HG02852 (cell line): ENCODE results near the gene PHLDB2.

Experiments used
- ATAC-seq: cut with Tn5 transposase; IDR thresholded peaks from one replicate; pipeline ENCODE4 v1.9.1; 2021; ENCODE audit warnings: mild to moderate bottlenecking, moderate library complexity; ENCODE audit not compliant: unreplicated experiment

PHLDB2 gene

GRCh38 chr3:111850537-111850936 lies 8.5 kb upstream of the PHLDB2 start:
- no peak for ATAC-seq

DNA sequence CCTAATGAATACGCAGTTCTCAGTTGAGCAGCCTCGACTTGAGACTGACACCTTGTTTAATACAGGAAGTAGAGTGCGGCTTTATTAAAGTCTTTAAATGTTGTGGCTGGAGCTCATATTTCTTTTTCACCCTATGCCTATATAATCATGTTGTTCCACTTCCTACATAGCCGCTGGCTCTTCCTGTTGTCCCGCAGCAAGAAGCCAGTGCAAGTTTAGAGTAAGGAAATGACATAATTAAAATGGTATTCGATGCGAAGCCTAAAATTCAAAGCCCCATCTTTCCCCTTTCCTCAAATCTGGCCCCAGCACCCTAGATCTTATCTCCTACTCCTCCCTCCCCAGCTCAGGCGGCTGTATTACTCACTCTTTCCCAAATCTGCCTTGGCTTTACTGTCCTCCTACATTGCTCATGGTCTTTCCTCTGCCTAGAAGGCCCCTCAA lies 7.5 kb upstream of the PHLDB2 start:
- ATAC-seq: no peak

DNA sequence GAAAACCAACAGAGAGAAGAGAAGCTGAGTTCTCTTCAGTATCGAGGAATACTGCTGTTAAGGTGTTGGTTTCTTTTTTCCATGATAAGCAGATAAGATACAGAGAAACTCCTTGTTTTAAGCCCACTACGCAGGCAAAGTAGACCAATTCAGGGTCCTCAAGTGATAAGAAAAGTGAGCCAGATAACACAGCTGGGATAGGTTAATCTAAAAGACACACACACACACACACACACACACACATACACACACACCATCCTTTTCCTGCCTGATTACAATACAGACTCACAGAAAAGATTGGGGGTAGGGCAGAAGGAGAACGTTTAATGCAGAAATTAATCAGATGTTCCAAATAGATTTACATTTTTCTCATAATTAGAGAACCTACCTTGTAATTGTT lies 6.5 kb upstream of the PHLDB2 start:
- no peak for ATAC-seq

DNA sequence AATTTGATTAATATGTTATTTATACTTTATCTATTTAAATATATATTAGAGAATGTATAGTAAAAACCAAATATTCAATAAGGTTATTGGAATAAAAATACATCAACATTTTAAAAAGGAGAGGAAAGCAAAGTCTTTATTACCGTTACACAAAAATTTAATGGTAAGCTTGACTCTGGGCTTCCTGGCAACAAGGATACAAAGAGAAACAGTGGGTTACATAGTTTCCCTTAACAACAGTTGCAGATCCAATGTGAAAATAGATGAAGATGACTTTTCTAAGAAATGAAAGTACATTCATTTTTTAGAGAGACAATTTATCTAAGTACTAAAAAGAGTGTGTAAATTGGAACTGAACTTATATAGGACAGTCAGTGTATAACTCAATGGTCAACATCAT lies 6.0 kb upstream of the PHLDB2 start:
- no peak for ATAC-seq

GRCh38 chr3:111854990-111855389 lies 4.1 kb upstream of the PHLDB2 start:
- ATAC-seq: no peak

GRCh38 chr3:111856501-111856900 lies 2.6 kb upstream of the PHLDB2 start:
- no peak for ATAC-seq

DNA sequence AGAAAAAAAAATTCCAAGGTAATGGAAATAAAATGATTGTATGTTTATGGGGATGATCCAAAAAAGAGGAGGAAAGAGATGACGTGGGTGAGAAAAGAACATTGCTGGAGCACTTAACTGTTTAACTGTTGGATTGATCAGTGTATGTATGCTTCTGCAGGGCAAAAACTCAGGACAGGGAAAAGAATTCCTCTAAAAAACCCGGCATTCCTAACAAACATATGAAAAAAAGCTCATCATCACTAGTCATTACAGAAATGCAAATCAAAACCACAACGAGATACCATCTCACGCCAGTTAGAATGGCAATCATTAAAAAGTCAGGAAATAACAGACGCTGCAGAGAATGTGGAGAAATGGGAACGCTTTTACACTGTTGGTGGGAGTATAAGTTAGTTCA lies 1.6 kb upstream of the PHLDB2 start:
- ATAC-seq: no peak

DNA sequence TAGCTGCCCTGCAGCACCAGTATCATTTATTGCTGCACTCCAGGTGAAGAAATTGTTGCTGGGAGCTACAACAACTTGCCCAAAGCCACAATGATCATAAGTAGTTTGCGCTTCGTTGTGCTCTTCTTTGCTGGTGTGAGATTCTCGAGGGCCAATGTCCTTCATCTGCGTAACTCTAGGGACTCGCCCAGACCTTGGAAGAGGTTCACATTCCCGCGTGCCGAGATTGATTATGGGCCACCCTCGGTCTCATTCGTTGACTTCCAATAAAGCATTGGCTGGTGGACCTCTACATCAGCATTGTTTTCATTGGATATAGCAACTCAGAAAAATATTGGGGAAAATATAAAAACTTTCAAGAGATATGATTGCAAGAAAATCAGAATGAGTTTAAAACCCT lies 423 bp upstream of the PHLDB2 start:
- no peak for ATAC-seq

DNA sequence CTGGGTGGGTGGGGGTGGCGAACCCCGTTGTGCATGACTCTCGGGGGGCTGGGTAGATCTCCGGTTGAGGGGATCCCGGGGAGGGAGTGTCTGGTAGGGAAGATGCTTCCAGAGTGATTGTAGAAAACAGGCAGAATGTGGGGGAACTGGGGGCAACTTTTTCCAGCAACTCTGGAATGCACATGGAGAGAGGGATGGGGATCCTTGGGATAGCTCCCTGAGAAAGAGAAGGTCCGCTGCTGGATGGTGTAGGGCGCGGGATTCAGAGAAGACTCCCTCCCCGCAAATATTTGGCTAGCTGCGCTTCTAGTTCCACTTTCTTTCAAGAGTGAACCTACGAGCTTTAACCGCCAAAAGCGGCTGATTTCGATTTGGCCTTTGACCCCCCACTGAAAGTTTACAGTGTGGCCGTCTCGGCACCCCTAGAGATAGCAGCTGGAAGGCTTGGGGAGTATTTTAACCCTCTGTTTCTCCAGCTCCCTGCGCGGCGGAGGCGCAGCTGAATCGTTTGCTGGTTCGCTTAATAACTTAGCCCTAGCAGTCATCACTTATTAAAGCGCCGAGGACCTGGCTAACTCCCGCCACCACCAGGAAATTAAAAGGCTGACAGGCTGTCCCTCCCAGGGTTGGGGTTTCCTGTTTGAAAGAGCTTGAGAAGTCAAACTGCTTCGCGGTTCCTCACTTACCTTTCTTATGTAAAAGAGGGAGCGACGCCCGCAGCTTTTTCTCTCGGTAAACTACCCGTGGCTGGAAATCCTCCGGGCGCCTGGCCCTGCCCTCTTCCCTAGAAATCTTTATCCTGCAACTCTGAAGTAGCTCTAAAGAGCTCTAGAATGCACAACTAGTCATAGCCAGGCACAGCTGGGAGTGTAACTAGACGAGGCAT lies 1.2 kb downstream of the PHLDB2 start:
- peak; percentile 92 for ATAC-seq

DNA sequence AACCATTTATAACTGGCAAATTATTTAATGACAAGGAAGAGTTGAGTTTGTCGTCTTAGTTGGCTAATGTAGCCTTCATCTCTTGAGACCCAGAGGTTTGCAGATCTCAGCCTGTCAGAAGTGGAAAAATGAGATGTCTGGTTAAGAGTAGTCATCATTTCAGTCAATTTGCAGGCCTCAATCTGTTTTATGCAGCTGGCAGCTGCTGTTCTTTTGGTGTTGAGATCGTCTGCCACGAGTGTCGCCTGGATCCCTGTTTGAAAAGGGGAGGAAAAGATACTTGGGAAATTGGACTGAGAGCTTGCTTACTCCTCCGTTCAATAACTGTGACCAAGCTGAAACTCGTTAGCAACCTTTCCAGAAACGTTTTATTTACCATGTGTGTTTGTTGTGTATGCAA lies 2.3 kb downstream of the PHLDB2 start:
- ATAC-seq: no peak

- ATAC-seq: no peak
Observed at GRCh38 chr3:111862415-111862814, 3.4 kb downstream of the PHLDB2 start.

DNA sequence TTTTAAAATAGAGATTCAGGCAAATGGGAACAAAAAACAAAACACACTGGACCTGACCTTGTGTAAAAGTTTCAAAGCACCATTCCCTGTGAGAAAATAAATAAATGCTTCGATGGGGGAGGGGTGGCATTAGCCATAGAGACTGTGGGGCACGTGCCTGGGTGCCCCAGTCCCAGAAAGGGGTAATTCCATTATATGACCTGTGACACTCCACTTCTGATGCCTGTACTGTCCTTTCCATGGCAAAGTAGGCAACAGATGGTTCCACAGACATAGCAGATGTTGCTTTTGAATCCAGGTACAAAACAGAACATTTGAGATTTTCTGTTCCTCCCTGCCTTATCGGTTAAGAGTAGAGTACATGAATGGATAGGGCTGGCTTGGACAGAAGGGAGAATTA lies 3.9 kb downstream of the PHLDB2 start:
- ATAC-seq: no peak

DNA sequence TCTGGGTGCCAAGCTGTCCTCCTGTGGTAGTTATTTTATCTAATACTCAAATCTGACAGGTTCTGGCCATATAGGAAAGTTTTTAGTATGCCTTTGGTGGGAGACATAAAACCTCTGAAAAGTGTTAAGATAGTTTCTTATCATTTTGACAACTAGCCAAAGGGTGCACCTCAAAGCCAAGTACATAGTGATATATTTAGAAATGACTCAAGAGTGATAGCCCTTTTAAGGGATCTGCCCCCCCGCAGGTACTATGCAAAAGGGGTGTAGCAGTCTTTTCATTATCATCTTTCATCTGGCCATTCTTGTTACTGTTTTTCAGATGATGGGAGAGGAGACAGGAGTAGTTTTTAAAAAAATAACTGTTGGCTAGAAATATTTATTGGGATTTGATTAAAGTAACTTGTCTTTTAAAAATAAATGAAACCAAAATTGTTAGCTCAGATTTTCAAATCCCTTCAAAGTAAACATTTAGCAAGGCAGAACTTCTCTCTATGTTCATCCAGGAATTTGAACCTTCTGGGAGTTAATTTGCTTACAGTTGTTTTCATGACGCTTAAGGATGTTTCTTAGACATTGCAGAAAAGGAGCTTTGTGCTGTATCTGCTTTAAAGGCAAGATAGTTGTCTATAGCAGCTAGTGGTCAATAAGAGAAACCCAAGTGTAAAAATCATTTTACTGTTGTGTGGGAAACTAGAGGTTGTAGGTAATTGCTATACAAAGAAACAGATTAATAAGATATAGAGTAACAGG lies 5.1 kb downstream of the PHLDB2 start:
- no peak for ATAC-seq

- ATAC-seq: no peak
Observed at GRCh38 chr3:111864821-111865656, 6.0 kb downstream of the PHLDB2 start.

DNA sequence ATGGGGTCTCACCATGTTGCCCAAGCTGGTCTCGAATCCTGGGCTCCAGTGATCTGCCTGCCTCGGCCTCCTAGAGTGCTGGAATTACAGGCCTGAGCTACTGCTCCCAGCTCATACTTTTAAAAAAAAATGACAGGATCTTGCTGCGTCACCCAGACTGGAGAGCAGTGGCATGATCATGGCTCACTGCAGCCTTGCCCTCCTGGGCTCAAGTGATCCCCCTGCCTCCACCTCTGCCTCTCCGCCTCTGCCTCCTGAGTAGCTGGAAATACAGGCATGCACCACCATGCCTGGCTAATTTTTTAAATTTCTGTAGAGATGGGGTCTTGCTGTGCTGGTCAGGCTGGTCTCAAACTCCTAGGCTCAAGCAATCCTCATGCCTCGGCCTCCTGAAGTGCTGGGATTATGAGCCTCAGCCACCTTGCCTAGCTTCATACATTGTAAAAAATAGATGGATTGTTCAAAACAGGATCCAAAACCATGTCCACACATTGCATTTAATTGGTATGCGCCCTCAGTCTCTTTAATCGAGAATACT lies 8.9 kb downstream of the PHLDB2 start:
- no peak for ATAC-seq

GRCh38 chr3:111870620-111871019 lies 11.6 kb downstream of the PHLDB2 start:
- no peak for ATAC-seq

DNA sequence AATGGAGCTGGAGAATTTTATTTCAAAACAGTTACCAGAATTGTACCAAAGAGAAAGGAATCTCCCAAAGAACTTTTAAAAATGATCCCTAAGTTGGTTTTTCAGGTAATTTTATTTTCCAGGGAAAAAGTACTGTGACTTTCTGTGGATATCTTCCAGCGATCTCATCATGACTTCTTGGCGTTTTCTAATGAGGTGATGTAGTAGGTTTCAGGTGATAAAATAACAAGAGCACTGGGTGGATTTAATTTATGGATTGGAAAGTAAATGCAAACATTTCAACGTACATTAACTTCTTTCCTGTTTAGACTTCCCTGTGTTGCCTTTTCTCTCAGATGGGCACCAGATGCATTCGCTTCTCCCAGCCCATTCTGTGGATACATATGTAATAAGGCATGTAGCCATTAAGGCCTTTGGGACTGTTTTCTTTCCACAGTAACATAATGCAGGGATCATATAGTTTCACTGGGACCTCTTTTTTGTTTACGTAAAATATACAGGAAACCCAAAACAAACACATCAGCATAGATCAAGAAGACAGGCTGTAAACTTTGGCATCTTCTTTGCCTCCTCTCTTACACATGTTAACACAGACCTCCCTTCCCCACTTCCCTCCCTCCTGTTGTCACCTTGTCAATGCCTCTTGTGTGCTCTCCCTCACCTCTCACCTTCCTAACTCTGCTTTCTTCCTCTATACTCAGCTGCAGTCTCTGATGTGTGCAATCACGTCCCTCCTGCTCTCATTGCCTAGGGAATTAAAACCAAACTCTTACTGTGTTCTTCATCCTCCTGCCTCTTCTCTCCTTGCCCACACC lies 13.0 kb downstream of the PHLDB2 start:
- no peak for ATAC-seq

- no peak for ATAC-seq
Observed at GRCh38 chr3:111872979-111873378, 13.9 kb downstream of the PHLDB2 start.

GRCh38 chr3:111874177-111874820 lies 15.2 kb downstream of the PHLDB2 start:
- no peak for ATAC-seq

GRCh38 chr3:111881480-111881879 lies 22.4 kb downstream of the PHLDB2 start:
- no peak for ATAC-seq
